ENCODE results near the gene OR2T29.
"Not testable (repeated sequence)": the region's sequence is repeated elsewhere in the genome, so short reads cannot be mapped to it uniquely, and the experiment has no call there.

OR2T29 gene

GRCh38 chr1:248507773-248508172, 54.8 kb downstream of the OR2T29 start, which contains the start of gene OR2G6:
Gene OR2G6 (plus strand): TSS chr1:248508073. CDS start chr1:248521647, 13,574 bp downstream.
- DNase-seq: not testable (repeated sequence)

Data from right forelimb (tissue), 1 donor.